NCI-H146 treated with DMSO at 0.1 percent for 48 hours (cell line): ENCODE results near the gene SERPINE2.

ENCODE experiments used
- DNase-seq: peaks from one replicate; lab custom pipeline; 2025; ENCODE audit not compliant: unreplicated experiment; lab: John Stamatoyannopoulos, UW

The SERPINE2 gene

DNA sequence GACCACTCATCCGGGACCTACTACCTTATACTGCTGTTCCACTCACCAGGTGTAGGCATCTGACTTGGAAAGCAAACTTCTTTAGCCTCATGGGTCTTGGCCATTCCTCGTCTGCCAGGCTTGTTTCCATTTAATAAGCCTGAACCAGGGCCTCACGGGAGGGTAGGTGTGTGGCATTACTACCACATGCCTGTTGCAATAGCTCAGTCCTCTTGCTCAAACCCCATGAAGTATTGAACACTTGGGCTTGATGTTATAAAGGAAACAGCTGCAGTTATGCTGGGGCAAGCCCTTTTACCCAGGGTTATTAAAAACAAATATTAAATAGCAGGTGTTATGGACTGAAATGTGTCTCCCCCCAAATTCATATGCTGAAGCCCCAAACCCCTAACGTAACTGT is 60.6 kb downstream of the SERPINE2 start:
- DNase-seq: no peak

- DNase-seq: no peak
Measured at GRCh38 chr2:223976635-223977226, 62.4 kb downstream of the SERPINE2 start.

- no peak for DNase-seq
Measured at GRCh38 chr2:223973606-223974005, 65.5 kb downstream of the SERPINE2 start.

- no peak for DNase-seq
Measured at GRCh38 chr2:223972656-223973102, 66.4 kb downstream of the SERPINE2 start.

DNA sequence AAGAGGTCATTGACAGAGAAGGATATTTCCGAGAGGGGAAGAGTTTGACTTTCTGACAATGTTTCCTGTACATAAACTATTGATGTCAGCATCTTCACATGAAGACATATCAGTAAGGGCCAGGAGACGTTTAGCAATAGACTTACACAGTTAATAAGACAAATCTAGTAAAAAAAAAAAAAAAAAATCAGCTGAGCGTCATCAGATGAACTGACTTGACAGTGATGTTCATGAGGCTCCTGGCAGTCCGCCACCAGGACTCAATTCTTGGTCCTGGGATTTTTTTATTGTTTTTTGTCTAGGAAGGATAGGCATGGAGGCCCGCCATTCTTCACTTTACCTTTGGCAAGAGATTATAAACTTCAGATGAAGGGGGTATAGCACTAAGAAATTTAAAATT is 67.4 kb downstream of the SERPINE2 start:
- DNase-seq: no peak

- DNase-seq: no peak
Measured at GRCh38 chr2:223970343-223971128, 68.5 kb downstream of the SERPINE2 start.

DNA sequence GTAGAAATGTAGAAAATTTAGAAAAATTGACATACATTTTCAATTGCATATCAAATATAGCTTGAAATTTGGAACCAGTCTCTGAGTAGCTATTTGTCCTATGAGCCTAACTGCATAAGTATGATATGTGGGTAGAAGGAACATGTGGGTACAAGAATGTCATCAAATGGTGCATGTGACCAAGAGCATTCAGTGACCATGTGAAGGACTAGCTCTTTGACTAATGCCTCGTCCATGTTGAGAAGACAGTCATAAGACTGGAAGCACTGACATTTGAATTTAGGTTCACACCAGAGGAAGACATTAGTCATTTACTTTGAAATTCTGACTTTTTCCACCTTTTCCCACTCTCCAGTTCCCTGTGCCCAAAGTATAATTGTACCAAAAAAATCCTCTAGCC is 69.2 kb downstream of the SERPINE2 start:
- DNase-seq: no peak

DNA sequence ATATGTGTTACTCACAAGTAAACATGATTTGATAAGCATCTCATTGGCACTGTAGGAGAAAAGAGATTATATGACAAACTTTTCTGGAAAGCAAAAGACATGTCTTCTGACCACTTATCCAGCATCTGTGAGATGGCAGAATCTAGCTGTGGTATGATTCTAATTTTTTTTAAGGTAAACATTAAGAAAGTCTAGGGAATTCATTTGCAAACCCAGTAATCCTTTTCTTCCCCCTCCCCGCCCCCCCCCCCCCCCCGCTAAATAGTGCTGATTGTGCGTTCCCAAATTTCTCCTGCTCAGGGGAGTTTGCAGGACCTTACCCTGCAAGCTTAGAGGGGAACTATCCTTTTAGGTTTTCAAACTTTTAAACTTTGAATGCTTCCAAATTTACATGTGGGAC is 69.8 kb downstream of the SERPINE2 start:
- no peak for DNase-seq

- no peak for DNase-seq
Measured at GRCh38 chr2:223967981-223968380, 71.1 kb downstream of the SERPINE2 start.

DNA sequence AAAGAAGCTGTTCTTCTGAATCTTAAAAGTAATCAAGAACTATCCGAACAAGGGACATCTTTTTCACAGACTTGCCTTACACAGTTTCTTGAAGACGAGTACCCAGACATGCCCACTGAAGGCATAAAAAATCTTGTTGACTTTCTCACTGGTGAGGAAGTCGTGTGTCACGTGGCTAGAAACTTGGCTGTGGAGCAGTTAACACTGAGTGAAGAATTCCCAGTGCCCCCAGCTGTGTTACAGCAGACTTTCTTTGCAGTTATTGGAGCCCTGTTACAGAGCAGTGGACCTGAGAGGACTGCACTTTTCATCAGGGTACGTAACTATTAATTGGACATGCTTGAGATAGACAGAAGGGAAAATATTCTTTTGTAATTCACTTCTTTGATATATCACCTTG is 79.4 kb downstream of the SERPINE2 start:
- DNase-seq: no peak

- DNase-seq: peak; percentile 63
Measured at GRCh38 chr2:223957092-223957851, 81.8 kb downstream of the SERPINE2 start, which contains the start of gene MRPL44. MRPL44 (plus strand) TSS chr2:223957463; CDS start chr2:223957473, 10 bp downstream.

DNA sequence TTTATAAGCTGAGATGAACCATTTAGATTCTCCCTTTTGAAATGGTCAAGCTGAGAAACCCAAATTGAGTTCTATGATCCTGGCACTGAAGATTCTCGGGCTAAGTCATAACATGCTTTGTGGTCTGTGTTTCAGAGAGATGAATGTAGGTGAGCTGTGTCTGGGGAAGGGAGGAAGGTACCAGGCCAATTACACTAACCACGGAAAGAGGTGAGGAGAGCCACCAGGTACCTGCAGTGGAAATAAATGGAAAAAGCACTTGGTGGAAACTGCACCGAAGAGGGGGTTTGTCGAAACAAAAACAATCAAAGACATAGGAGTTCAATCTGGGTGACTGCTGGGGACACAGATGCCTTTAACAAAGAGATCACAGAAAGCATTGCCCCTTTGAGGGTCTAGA is 82.8 kb downstream of the SERPINE2 start:
- no peak for DNase-seq

GRCh38 chr2:223954401-223954800 is 84.7 kb downstream of the SERPINE2 start:
- DNase-seq: no peak

DNA sequence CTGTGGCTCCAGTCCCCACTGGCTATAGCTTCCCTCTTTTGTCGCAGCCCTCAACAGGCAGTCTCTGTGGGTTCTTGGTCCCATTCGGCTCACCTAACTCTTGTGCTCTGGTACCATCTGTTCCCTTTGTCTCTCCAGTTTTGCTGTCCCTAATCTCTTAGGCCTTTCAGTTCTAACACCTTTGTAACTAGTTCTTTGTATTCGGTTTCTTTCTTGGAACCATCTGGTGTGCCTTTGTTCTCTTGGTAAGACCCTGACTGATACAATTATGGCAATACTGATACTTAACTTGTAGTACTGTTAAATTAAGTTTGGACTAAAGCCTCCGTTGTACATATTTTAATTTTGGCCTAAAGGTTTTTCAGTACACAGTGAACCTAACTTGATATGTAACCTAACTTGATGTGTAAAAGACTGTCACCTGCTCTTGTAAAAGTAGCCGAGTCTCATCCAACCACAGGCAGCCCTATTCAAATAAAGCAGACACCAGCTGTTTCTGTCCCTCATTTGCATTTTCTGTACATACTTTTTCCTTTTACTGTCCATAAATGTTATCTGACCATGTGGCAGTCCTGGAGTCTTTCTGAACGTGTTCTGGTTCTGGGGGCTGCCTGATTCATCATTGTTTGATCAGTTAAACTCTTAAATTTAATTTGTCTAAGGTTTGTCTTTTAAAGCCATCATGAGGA is 86.7 kb downstream of the SERPINE2 start:
- peak; percentile 33 for DNase-seq

- DNase-seq: no peak
Measured at GRCh38 chr2:223950448-223951347, 88.4 kb downstream of the SERPINE2 start.

DNA sequence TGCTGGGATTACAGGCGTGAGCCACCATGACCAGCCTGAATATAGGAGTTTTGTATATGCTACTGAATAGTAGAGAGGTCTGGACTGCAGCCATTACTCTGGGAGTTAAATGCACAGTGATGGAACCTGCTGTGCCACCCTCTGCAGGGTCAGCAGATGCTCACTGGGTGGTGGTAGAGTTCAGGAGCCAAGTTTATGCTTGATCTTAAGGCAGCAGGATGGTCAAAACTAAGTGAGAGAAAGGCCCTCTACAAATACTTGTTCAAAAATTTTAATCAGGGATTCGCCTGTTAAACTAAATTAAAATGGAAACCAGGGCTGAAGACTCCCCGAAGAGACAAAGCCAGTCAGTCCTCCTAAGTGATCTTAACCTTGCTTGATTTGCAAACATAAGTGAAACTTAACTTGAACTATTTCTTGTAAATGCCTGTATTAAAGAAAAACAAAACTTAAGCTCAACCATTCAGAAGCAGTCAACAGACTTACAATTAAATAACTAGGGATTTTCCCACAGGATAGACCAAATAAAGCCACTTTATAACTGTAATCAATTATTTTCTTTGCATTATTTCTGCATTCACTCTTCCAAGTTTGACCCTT is 89.7 kb downstream of the SERPINE2 start:
- no peak for DNase-seq

- no peak for DNase-seq
Measured at GRCh38 chr2:223947711-223948205, 91.3 kb downstream of the SERPINE2 start.

- no peak for DNase-seq
Measured at GRCh38 chr2:223945755-223946154, 93.3 kb downstream of the SERPINE2 start.

- DNase-seq: peak; percentile 45
Measured at GRCh38 chr2:223944703-223945531, 94.2 kb downstream of the SERPINE2 start, which contains the start of gene WDFY1. WDFY1 (minus strand) TSS chr2:223945335; CDS start chr2:223945284, 51 bp downstream.
